Mammary epithelial cell (primary cell): ENCODE data around the gene SYNGR2.

Experiments
- CTCF ChIP-seq, 2 donors: IDR thresholded peaks in 1 of 2; conservative IDR thresholded peaks in 1 of 2; 2 replicates each; pipeline ENCODE4 v1.5.1; 2011 to 2012; ENCODE audit warnings: inconsistent platforms in 2 of 2, low read length in 2 of 2, mild to moderate bottlenecking in 2 of 2, control low read depth in 1 of 2, low read depth in 1 of 2; ENCODE audit not compliant: insufficient read depth in 1 of 2; ENCODE audit errors: extremely low read depth in 1 of 2
- EZH2 ChIP-seq: IDR thresholded peaks from 2 replicates; pipeline ENCODE4 v1.6.1; 2012; ENCODE audit warnings: low read length, inconsistent platforms, borderline replicate concordance

- TF ChIP-seq CTCF (conservative IDR thresholded peaks at IDR 0.05 in 1 of 2, IDR thresholded peaks at IDR 0.05 in 1 of 2; ENCODE audit: extremely low read depth in 1 of 2, insufficient read depth in 1 of 2, low read depth in 1 of 2, low read length in 2 of 2) (no peak), EZH2 (no peak)
Measured at GRCh38 chr17:78168903-78169793, 767 bp downstream of the SYNGR2 start.
